ENCODE data around the gene RNF207. TPM values are rescaled to one million over a fixed set of nuclear protein-coding genes. Genes with fewer than 3 reads are reported as not detected.

Gene RNF207
- total and polyA plus RNA-seq, 2 of the 13 experiments (the other 11 are each of a cell fraction or from before 2014, with no cell fraction given) = 9.8 to 15.9 TPM

GRCh38 chr1:6248932-6249738 lies 43.2 kb downstream of the RNF207 start (continued):
- TF ChIP-seq ZNF318 (CRISPR knock-in tag; IDR thresholded peaks at IDR 0.05) = no peak
- no peak for TF ChIP-seq BRD4 (CRISPR knock-in tag; IDR thresholded peaks at IDR 0.05)
- peak; percentile 52; the same call in 1 of the 2 replicates for TF ChIP-seq GABPB1 (CRISPR knock-in tag; IDR thresholded peaks at IDR 0.05)
- TF ChIP-seq E2F5 (CRISPR knock-in tag; conservative IDR thresholded peaks at IDR 0.05) = no peak
- no peak for TF ChIP-seq XBP1 (CRISPR knock-in tag; IDR thresholded peaks at IDR 0.05)
- no peak for TF ChIP-seq CEBPG (CRISPR knock-in tag; IDR thresholded peaks at IDR 0.05)
- TF ChIP-seq SKI (IDR thresholded peaks at IDR 0.05; ENCODE audit: partially characterized antibody) = no peak
- TF ChIP-seq, protein P1, sequence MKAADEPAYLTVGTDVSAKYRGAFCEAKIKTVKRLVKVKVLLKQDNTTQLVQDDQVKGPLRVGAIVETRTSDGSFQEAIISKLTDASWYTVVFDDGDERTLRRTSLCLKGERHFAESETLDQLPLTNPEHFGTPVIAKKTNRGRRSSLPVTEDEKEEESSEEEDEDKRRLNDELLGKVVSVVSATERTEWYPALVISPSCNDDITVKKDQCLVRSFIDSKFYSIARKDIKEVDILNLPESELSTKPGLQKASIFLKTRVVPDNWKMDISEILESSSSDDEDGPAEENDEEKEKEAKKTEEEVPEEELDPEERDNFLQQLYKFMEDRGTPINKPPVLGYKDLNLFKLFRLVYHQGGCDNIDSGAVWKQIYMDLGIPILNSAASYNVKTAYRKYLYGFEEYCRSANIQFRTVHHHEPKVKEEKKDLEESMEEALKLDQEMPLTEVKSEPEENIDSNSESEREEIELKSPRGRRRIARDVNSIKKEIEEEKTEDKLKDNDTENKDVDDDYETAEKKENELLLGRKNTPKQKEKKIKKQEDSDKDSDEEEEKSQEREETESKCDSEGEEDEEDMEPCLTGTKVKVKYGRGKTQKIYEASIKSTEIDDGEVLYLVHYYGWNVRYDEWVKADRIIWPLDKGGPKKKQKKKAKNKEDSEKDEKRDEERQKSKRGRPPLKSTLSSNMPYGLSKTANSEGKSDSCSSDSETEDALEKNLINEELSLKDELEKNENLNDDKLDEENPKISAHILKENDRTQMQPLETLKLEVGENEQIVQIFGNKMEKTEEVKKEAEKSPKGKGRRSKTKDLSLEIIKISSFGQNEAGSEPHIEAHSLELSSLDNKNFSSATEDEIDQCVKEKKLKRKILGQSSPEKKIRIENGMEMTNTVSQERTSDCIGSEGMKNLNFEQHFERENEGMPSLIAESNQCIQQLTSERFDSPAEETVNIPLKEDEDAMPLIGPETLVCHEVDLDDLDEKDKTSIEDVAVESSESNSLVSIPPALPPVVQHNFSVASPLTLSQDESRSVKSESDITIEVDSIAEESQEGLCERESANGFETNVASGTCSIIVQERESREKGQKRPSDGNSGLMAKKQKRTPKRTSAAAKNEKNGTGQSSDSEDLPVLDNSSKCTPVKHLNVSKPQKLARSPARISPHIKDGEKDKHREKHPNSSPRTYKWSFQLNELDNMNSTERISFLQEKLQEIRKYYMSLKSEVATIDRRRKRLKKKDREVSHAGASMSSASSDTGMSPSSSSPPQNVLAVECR (CRISPR knock-in tag; IDR thresholded peaks at IDR 0.05; ENCODE audit: borderline replicate concordance) = 0 out of 2 replicates have a peak, but pooled peaks have one; percentile 11
- TF ChIP-seq PHF8 (CRISPR knock-in tag; IDR thresholded peaks at IDR 0.05) = no peak; the same call in 1 of the 2 replicates
- no peak for TF ChIP-seq ZNF672 (CRISPR knock-in tag; IDR thresholded peaks at IDR 0.05)
- peak; percentile 47; the same call in 1 of the 2 replicates for TF ChIP-seq SP5 (CRISPR knock-in tag; IDR thresholded peaks at IDR 0.05; ENCODE audit: borderline replicate concordance, low read depth)
- TF ChIP-seq PATZ1 (CRISPR knock-in tag; IDR thresholded peaks at IDR 0.05) = peak; percentile 84
- peak; percentile 37; the same call in 1 of the 2 replicates for TF ChIP-seq SAP130 (CRISPR knock-in tag; IDR thresholded peaks at IDR 0.05; ENCODE audit: low read depth)
- peak; percentile 97 for TF ChIP-seq ZNF564 (CRISPR knock-in tag; IDR thresholded peaks at IDR 0.05)
